A673 (cell line): ENCODE data around the gene UNK. TPM values are rescaled to one million over a fixed set of nuclear protein-coding genes. Genes with fewer than 3 reads are reported as not detected.
A peak's percentile ranks its signal among the peaks of the same experiment; 100 is the strongest.

ENCODE experiments used
- BruUV-seq: library from RNA; stranded (reverse); fragments of 400-500 nt; replicated peaks from 2 replicates; lab custom pipeline; 2021; lab: Mats Ljungman, UMichigan
- CTCF ChIA-PET: fragments of 300-600 bp; sonication (Branson Sonifier 250); formaldehyde crosslinking; loops from one replicate; lab custom pipeline; 2022; ENCODE audit warnings: antibody characterized with exemption; lab: Charles Lee
- POLR2A ChIA-PET: fragments of 300-600 bp; sonication (Branson Sonifier 250); formaldehyde crosslinking; loops from one replicate; lab custom pipeline; 2022; ENCODE audit warnings: antibody characterized with exemption; ENCODE audit not compliant: low non-redundant PET; lab: Charles Lee
- DNase-seq: peaks from one replicate; pipeline ENCODE4 v3.0.0-alpha.2; 2015; ENCODE audit warnings: low spot score
- H3K27ac ChIP-seq: fragments of 200-600 bp; sonication (generic); 2 replicates; pipeline ENCODE4 v1.5.1; 2016; ENCODE audit warnings: mixed run types, low read depth, mild to moderate bottlenecking, mixed read lengths, antibody characterized with exemption, low read length; ENCODE audit not compliant: poor library complexity, severe bottlenecking
- H3K27me3 ChIP-seq: fragments of 200-600 bp; sonication (generic); replicated peaks from 2 replicates; pipeline ENCODE4 v1.6.1; 2017; ENCODE audit warnings: mixed run types, low read depth, mild to moderate bottlenecking, mixed read lengths, antibody characterized with exemption, low read length; ENCODE audit not compliant: insufficient read depth, poor library complexity
- H3K36me3 ChIP-seq: fragments of 200-600 bp; sonication (generic); 2 replicates; pipeline ENCODE4 v1.6.1; 2016; ENCODE audit warnings: mixed run types, mild to moderate bottlenecking, mixed read lengths, antibody characterized with exemption, low read length; ENCODE audit not compliant: insufficient read depth, poor library complexity, severe bottlenecking
- H3K4me1 ChIP-seq: fragments of 200-600 bp; sonication (generic); 2 replicates; pipeline ENCODE4 v1.6.1; 2017; ENCODE audit warnings: mixed run types, mild to moderate bottlenecking, mixed read lengths, antibody characterized with exemption, low read length; ENCODE audit not compliant: insufficient read depth, poor library complexity, severe bottlenecking
- H3K4me3 ChIP-seq: fragments of 200-600 bp; sonication (generic); 2 replicates; pipeline ENCODE4 v1.5.1; 2016; ENCODE audit warnings: low read depth, mixed run types, mild to moderate bottlenecking, mixed read lengths, low read length; ENCODE audit not compliant: poor library complexity, severe bottlenecking
- H3K9me3 ChIP-seq: fragments of 200-600 bp; sonication (generic); 2 replicates; pipeline ENCODE4 v1.6.1; 2016; ENCODE audit warnings: mixed run types, low read depth, mild to moderate bottlenecking, mixed read lengths, antibody characterized with exemption, low read length; ENCODE audit not compliant: poor library complexity, severe bottlenecking
- EZH2 ChIP-seq: fragments of 200-600 bp; sonication (generic); IDR thresholded peaks from 2 replicates; pipeline ENCODE4 v1.6.1; 2017; ENCODE audit warnings: borderline replicate concordance, low read depth, mild to moderate bottlenecking, mixed read lengths, antibody characterized with exemption, low read length; ENCODE audit not compliant: poor library complexity, severe bottlenecking
- intact Hi-C: fragments of 100-400 bp; cut with micrococcal nuclease; formaldehyde crosslinking; loops from one replicate; pipeline ENCODE4 v1.10.0; 2022; ENCODE audit not compliant: unreplicated experiment
- total RNA-seq: library from RNA; stranded (reverse); gene quantifications from 2 replicates; pipeline ENCODE4 v1.2.3, GENCODE V29; 2021
- TF ChIP-seq, protein P1 (sequence below): fragments of 300-800, 200-600 bp; sonication (generic); conservative IDR thresholded peaks from 2 replicates; pipeline ENCODE4 v1.5.1; 2017; ENCODE audit warnings: low read depth, mild to moderate bottlenecking, antibody characterized with exemption, low read length, moderate library complexity, mixed read lengths

The UNK gene
- total RNA-seq, 1 experiment from 2014 or later = 53.2 TPM

DNA sequence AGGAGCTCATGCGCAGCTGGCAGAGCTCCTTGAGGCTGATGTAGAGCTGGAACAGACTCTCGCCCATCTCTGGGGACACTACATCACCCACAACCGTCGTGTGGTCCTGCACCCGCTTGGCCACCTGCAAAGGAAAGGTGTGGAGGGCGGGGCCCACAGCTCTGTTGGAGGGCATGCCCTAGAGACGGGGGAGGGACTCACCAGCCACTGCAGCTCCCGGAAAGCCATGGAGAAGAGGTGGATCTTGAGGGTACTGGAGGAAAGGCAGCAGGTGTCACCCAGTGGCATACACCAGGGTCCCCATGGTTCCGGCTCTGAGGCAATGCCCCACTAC is 51.0 kb downstream of the UNK start:
- Histone ChIP-seq H3K36me3 (no peaks in the 10 kb centered on the region), H3K27ac (no peak overlapping the region), H3K4me1 (peaks cover 9% of the 10 kb centered on the region), H3K9me3 (no peaks in the 10 kb centered on the region), H3K4me3 (peak overlapping the region; percentile 34), H3K27me3 (no peaks in the 10 kb centered on the region)
- ChIA-PET CTCF (interaction anchor here (1.2 kb wide), 1 partner anchor 11 kb away, joined by 3 read pairs; no protein-coding TSS in a partner anchor), POLR2A (no interaction called here)
- TF ChIP-seq, protein P1, sequence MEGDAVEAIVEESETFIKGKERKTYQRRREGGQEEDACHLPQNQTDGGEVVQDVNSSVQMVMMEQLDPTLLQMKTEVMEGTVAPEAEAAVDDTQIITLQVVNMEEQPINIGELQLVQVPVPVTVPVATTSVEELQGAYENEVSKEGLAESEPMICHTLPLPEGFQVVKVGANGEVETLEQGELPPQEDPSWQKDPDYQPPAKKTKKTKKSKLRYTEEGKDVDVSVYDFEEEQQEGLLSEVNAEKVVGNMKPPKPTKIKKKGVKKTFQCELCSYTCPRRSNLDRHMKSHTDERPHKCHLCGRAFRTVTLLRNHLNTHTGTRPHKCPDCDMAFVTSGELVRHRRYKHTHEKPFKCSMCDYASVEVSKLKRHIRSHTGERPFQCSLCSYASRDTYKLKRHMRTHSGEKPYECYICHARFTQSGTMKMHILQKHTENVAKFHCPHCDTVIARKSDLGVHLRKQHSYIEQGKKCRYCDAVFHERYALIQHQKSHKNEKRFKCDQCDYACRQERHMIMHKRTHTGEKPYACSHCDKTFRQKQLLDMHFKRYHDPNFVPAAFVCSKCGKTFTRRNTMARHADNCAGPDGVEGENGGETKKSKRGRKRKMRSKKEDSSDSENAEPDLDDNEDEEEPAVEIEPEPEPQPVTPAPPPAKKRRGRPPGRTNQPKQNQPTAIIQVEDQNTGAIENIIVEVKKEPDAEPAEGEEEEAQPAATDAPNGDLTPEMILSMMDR = no peak
- no peak for TF ChIP-seq EZH2
- intact Hi-C loops = no loop called here
- DNase-seq = no peak
- BruUV-seq = no TSS peak

DNA sequence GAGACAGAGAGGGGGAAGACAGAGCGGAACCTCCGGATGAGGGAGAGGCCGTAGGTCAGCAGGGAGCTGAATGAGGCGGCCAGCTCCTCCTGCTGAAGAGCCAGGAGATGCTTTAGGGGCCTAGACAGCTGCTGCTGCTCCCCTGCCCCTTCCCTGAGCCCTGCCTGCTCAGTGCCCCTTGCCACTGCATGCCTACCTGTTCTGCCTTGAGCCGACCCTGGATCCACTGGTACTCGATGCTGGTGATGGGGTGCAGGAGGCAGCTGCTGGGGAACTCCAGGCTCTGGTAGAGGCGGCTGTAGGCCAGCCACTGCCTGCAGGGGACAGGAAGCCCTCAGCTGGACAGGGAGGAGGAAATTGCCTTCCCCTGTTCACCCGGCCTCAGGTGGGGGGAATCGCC is 52.0 kb downstream of the UNK start:
- intact Hi-C loops = no loop called here
- H3K4me3 ChIP-seq = no peak overlapping the region
- H3K27ac ChIP-seq = no peak overlapping the region
- CTCF ChIA-PET = interaction anchor here (0.8 kb wide), 1 partner anchor 163 kb away, joined by 3 read pairs; no protein-coding TSS in a partner anchor
- DNase-seq = no peak
- H3K4me1 ChIP-seq = peaks cover 9% of the 10 kb centered on the region
- H3K36me3 ChIP-seq = no peaks in the 10 kb centered on the region
- H3K9me3 ChIP-seq = no peaks in the 10 kb centered on the region
- H3K27me3 ChIP-seq = no peaks in the 10 kb centered on the region
- no TSS peak for BruUV-seq
- no peak for TF ChIP-seq EZH2
- TF ChIP-seq, protein P1 = no peak
- POLR2A ChIA-PET = no interaction called here

DNA sequence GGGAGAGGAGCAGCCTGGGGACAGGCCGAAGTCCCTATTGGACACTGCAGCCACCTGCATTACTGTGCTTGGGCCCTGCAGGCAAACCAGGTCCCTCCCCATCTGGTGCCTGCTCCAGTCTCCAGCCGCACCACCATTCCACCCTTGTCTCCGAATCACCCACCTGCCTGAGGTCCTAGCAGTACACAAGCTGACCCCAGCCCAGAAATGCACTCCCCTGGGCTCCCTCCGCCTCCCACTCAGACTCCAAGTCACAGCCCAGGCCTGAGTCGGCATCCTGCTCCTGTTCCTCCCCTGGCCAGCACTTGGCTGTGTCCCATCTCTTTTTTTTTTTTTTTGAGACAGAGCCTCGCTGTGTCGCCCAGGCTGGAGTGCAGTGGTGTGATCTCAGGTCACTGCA is 53.3 kb downstream of the UNK start:
- TF ChIP-seq, protein P1 = no peak
- no peak for TF ChIP-seq EZH2
- no peak overlapping the region for H3K4me3 ChIP-seq
- no peaks in the 10 kb centered on the region for H3K27me3 ChIP-seq
- no peak for DNase-seq
- no peak overlapping the region for H3K27ac ChIP-seq
- intact Hi-C loops = no loop called here
- no peaks in the 10 kb centered on the region for H3K9me3 ChIP-seq
- ChIA-PET CTCF (no interaction called here), POLR2A (no interaction called here)
- BruUV-seq = no TSS peak
- no peaks in the 10 kb centered on the region for H3K36me3 ChIP-seq
- peaks cover 9% of the 10 kb centered on the region for H3K4me1 ChIP-seq
